ENCODE measurements around the gene DGUOK. TPM values are rescaled to one million over a fixed set of nuclear protein-coding genes. Genes with fewer than 3 reads are reported as not detected.

DGUOK gene
- total and polyA plus RNA-seq, 10 of the 15 experiments (the other 5 are each of a cell fraction or from before 2014, with no cell fraction given) = 64.4 to 234 (median 91.4) TPM

DNA sequence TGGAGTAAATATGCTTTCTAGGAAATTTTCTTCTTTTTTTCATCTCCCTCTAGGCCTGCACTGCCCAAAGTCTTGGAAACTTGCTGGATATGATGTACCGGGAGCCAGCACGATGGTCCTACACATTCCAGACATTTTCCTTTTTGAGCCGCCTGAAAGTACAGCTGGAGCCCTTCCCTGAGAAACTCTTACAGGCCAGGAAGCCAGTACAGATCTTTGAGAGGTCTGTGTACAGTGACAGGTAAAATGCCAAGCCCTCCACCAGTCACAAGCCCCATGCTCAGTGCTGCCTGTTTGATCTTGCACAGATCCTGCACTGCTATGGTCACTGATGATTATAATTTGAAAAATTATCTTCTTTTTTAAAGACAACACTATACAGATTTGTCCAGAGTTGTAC is 20.0 kb downstream of the DGUOK start (continued):
- TF ChIP-seq ZBTB33 (IDR thresholded peaks at IDR 0.05) = no peak
- TF ChIP-seq MTA3 (IDR thresholded peaks at IDR 0.05; ENCODE audit: borderline replicate concordance, low read length) = no peak
- TF ChIP-seq, protein P1, sequence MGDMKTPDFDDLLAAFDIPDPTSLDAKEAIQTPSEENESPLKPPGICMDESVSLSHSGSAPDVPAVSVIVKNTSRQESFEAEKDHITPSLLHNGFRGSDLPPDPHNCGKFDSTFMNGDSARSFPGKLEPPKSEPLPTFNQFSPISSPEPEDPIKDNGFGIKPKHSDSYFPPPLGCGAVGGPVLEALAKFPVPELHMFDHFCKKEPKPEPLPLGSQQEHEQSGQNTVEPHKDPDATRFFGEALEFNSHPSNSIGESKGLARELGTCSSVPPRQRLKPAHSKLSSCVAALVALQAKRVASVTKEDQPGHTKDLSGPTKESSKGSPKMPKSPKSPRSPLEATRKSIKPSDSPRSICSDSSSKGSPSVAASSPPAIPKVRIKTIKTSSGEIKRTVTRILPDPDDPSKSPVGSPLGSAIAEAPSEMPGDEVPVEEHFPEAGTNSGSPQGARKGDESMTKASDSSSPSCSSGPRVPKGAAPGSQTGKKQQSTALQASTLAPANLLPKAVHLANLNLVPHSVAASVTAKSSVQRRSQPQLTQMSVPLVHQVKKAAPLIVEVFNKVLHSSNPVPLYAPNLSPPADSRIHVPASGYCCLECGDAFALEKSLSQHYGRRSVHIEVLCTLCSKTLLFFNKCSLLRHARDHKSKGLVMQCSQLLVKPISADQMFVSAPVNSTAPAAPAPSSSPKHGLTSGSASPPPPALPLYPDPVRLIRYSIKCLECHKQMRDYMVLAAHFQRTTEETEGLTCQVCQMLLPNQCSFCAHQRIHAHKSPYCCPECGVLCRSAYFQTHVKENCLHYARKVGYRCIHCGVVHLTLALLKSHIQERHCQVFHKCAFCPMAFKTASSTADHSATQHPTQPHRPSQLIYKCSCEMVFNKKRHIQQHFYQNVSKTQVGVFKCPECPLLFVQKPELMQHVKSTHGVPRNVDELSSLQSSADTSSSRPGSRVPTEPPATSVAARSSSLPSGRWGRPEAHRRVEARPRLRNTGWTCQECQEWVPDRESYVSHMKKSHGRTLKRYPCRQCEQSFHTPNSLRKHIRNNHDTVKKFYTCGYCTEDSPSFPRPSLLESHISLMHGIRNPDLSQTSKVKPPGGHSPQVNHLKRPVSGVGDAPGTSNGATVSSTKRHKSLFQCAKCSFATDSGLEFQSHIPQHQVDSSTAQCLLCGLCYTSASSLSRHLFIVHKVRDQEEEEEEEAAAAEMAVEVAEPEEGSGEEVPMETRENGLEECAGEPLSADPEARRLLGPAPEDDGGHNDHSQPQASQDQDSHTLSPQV (IDR thresholded peaks at IDR 0.05) = no peak
- TF ChIP-seq BMI1 (IDR thresholded peaks at IDR 0.05; ENCODE audit: borderline replicate concordance) = no peak
- TF ChIP-seq, protein P2, sequence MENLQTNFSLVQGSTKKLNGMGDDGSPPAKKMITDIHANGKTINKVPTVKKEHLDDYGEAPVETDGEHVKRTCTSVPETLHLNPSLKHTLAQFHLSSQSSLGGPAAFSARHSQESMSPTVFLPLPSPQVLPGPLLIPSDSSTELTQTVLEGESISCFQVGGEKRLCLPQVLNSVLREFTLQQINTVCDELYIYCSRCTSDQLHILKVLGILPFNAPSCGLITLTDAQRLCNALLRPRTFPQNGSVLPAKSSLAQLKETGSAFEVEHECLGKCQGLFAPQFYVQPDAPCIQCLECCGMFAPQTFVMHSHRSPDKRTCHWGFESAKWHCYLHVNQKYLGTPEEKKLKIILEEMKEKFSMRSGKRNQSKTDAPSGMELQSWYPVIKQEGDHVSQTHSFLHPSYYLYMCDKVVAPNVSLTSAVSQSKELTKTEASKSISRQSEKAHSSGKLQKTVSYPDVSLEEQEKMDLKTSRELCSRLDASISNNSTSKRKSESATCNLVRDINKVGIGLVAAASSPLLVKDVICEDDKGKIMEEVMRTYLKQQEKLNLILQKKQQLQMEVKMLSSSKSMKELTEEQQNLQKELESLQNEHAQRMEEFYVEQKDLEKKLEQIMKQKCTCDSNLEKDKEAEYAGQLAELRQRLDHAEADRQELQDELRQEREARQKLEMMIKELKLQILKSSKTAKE (IDR thresholded peaks at IDR 0.05; ENCODE audit: low read depth, poor library complexity, severe bottlenecking) = no peak

Measured in GM12878 (cell line).